ENCODE measurements around the gene PCDH15. TPM values are rescaled to one million over a fixed set of nuclear protein-coding genes. Genes with fewer than 3 reads are reported as not detected.
A peak's percentile ranks its signal among the peaks of the same experiment; 100 is the strongest.

PCDH15 gene
- total and polyA plus RNA-seq, 2 experiments from 2014 or later = 0.29 to 0.66 TPM

- TF ChIP-seq REST (IDR thresholded peaks at IDR 0.05; ENCODE audit: unreplicated experiment) (no peak), ZNF462 (CRISPR knock-in tag; IDR thresholded peaks at IDR 0.05) (no peak), POLR2AphosphoS5 (IDR thresholded peaks at IDR 0.05; ENCODE audit: low read depth) (no peak)
Observed at GRCh38 chr10:53978301-53978700, 822.7 kb downstream of the PCDH15 start (continued).

GRCh38 chr10:53977267-53977666, 823.8 kb downstream of the PCDH15 start:
- Histone ChIP-seq H3F3A (replicated peaks; ENCODE audit: low read depth) (no peaks in the 10 kb centered on the region), H3K9me2 (ENCODE audit: insufficient read depth) (peaks cover 9% of the 10 kb centered on the region; the same call in 1 of the 2 replicates), H3K4me1 (ENCODE audit: insufficient read depth) (no peaks in the 10 kb centered on the region), H4K20me1 (replicated peaks; ENCODE audit: insufficient read depth) (no peaks in the 10 kb centered on the region), H3K4me2 (no peak overlapping the region), H3K36me3 (ENCODE audit: insufficient read depth) (no peaks in the 10 kb centered on the region), H3K27me3 (ENCODE audit: insufficient read depth) (no peaks in the 10 kb centered on the region), H3K4me3 (no peak overlapping the region), H3K79me2 (replicated peaks; ENCODE audit: insufficient read depth) (no peaks in the 10 kb centered on the region), H2AFZ (peak overlapping the region; percentile 23; the same call in 1 of the 2 replicates), H3K27ac (ENCODE audit: low read depth) (no peak overlapping the region)
- Mint-ChIP-seq H3K4me3 (no peak overlapping the region), H3K4me1 (peaks cover 4% of the 10 kb centered on the region; the same call in 2 of the 3 replicates), H3K36me3 (ENCODE audit: low read depth) (peaks cover 7% of the 10 kb centered on the region; the same call in 2 of the 3 replicates), H3K27me3 (ENCODE audit: insufficient read depth, low read depth, poor library complexity) (peaks cover 5% of the 10 kb centered on the region), H3K27ac (no peak overlapping the region), H3K9me3 (no peaks in the 10 kb centered on the region; the same call in 1 of the 3 replicates)
- no peak for DNase-seq (ENCODE audit: low spot score)
- no peak for ATAC-seq
- TF ChIP-seq EZH2phosphoT487 (IDR thresholded peaks at IDR 0.05; ENCODE audit: unreplicated experiment) = no peak
- TF ChIP-seq ZNF462 (CRISPR knock-in tag; IDR thresholded peaks at IDR 0.05) = no peak
- no peak for TF ChIP-seq EZH2 (IDR thresholded peaks at IDR 0.05; ENCODE audit: low read depth, unreplicated experiment)
- no peak for TF ChIP-seq JUNB (IDR thresholded peaks at IDR 0.05; ENCODE audit: unreplicated experiment)
